ENCODE data around the gene PRAF2.

The PRAF2 gene

DNA sequence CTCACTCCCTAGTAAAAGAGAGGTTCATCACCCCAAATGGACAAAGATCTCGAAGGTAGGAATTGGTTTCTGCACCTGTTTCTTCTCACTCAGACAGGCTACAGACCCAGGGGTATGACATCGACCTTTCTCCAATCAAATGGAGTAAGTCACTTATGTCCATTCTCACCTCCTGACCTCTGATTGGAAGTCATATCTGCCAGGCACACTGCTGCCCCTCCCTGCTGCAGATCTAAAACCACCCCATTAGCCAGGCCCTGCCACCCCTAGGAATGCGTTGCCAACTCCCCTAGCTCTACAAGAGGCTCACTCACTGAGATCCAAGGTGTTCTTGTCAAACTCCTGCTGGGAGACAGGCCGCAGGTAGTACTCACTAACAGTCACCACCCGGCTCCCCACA is 42.9 kb upstream of the PRAF2 start:
- TF ChIP-seq, protein P1, sequence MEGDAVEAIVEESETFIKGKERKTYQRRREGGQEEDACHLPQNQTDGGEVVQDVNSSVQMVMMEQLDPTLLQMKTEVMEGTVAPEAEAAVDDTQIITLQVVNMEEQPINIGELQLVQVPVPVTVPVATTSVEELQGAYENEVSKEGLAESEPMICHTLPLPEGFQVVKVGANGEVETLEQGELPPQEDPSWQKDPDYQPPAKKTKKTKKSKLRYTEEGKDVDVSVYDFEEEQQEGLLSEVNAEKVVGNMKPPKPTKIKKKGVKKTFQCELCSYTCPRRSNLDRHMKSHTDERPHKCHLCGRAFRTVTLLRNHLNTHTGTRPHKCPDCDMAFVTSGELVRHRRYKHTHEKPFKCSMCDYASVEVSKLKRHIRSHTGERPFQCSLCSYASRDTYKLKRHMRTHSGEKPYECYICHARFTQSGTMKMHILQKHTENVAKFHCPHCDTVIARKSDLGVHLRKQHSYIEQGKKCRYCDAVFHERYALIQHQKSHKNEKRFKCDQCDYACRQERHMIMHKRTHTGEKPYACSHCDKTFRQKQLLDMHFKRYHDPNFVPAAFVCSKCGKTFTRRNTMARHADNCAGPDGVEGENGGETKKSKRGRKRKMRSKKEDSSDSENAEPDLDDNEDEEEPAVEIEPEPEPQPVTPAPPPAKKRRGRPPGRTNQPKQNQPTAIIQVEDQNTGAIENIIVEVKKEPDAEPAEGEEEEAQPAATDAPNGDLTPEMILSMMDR (conservative IDR thresholded peaks at IDR 0.05; ENCODE audit: low read depth, low read length): no peak
- H3K27ac ChIP-seq: no peak overlapping the region
- no peaks in the 10 kb centered on the region for H3K79me2 ChIP-seq (ENCODE audit: insufficient read depth, low read depth)
- H3K27me3 ChIP-seq (ENCODE audit: insufficient read depth, low read depth): no peaks in the 10 kb centered on the region
- H4K20me1 ChIP-seq (ENCODE audit: insufficient read depth): no peaks in the 10 kb centered on the region
- no peaks in the 10 kb centered on the region for H3K4me1 ChIP-seq (ENCODE audit: low read depth, poor library complexity, severe bottlenecking)
- H2AFZ ChIP-seq (ENCODE audit: low read depth): no peak overlapping the region
- no peak overlapping the region for H3K4me3 ChIP-seq (IDR thresholded peaks at IDR 0.05; ENCODE audit: insufficient read depth, low read depth, low read length)
- H3K4me2 ChIP-seq: no peak overlapping the region
- H3K9ac ChIP-seq: no peak overlapping the region
- H3K36me3 ChIP-seq (ENCODE audit: insufficient read depth): no peaks in the 10 kb centered on the region

DNA sequence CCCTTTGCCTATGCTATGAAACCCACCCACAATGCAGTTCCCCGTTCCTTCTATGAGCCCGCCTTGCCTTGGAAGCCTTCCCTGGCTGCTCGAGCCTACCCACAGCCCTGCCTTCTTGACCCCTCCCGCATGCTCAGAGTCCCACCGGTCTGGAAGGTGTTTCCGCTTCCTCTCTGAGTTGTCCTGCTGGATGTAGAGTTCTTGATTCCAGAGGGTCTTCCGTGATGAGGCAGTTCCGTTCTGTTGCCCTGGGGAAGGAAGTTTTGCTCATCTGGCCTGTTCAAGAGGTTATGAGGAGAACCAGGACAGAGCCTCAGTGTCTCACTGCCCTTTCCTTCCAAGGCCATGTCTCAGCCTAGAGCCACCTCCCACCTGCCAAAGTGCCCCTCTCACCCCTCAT is 42.3 kb upstream of the PRAF2 start:
- Histone ChIP-seq H3K27me3 (ENCODE audit: insufficient read depth, low read depth) (no peaks in the 10 kb centered on the region), H3K4me2 (no peak overlapping the region), H3K9ac (no peak overlapping the region), H3K4me3 (IDR thresholded peaks at IDR 0.05; ENCODE audit: insufficient read depth, low read depth, low read length) (no peak overlapping the region), H3K79me2 (ENCODE audit: insufficient read depth, low read depth) (no peaks in the 10 kb centered on the region), H2AFZ (ENCODE audit: low read depth) (no peak overlapping the region), H4K20me1 (ENCODE audit: insufficient read depth) (no peaks in the 10 kb centered on the region), H3K4me1 (ENCODE audit: low read depth, poor library complexity, severe bottlenecking) (no peaks in the 10 kb centered on the region), H3K36me3 (ENCODE audit: insufficient read depth) (no peaks in the 10 kb centered on the region), H3K27ac (no peak overlapping the region)
- TF ChIP-seq, protein P1 (conservative IDR thresholded peaks at IDR 0.05; ENCODE audit: low read depth, low read length): no peak

DNA sequence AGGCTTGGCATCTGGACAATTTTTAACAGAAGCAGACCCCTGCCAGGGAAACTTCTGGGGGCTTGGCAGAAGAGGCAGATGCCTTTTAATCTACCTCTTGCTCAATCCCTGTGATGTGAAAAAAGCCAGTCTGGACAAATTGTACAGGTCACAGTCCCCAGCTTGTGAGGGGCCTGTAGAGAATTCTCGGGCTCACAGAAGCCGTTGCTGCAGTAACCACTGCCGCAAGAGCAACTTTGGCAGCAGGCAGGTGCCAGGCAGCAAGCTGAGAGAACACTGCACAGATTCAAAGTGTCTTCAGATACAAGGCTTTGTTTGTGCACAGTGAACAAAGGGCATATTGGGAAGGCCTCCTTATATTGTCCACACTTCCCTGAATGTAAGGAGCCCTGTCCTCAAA is 38.0 kb upstream of the PRAF2 start:
- TF ChIP-seq, protein P1 (conservative IDR thresholded peaks at IDR 0.05; ENCODE audit: low read depth, low read length): no peak

DNA sequence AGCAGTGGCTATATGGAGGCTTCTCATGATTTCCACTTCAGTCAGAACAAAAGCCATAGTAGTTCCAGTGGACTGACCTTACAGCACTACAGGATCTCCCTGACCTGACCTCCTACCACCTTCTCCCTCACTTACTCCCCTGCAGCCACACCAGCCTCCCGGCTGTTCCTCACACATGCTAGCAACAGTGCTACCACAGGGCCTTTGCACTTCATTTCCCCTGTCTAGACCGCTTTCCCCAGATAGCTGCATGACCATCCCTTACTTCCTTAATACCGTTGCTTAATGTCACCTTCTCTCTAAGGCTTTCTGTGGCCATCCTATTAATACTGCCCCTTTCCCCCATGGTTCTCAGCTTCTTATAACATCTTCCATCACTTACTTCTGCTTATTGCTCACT is 36.6 kb upstream of the PRAF2 start:
- Histone ChIP-seq H3K4me3 (IDR thresholded peaks at IDR 0.05; ENCODE audit: insufficient read depth, low read depth, low read length) (no peak overlapping the region), H3K9ac (no peak overlapping the region), H3K27me3 (ENCODE audit: insufficient read depth, low read depth) (no peaks in the 10 kb centered on the region), H3K27ac (no peak overlapping the region), H4K20me1 (ENCODE audit: insufficient read depth) (no peaks in the 10 kb centered on the region), H2AFZ (ENCODE audit: low read depth) (no peak overlapping the region), H3K79me2 (ENCODE audit: insufficient read depth, low read depth) (no peaks in the 10 kb centered on the region), H3K4me2 (no peak overlapping the region), H3K36me3 (ENCODE audit: insufficient read depth) (no peaks in the 10 kb centered on the region), H3K4me1 (ENCODE audit: low read depth, poor library complexity, severe bottlenecking) (no peaks in the 10 kb centered on the region)
- TF ChIP-seq, protein P1 (conservative IDR thresholded peaks at IDR 0.05; ENCODE audit: low read depth, low read length): no peak

More for the DNA sequence above, 38.0 kb upstream of the PRAF2 start:
- H3K4me3 ChIP-seq (IDR thresholded peaks at IDR 0.05; ENCODE audit: insufficient read depth, low read depth, low read length): no peak overlapping the region
- H3K79me2 ChIP-seq (ENCODE audit: insufficient read depth, low read depth): no peaks in the 10 kb centered on the region
- no peaks in the 10 kb centered on the region for H3K27me3 ChIP-seq (ENCODE audit: insufficient read depth, low read depth)
- H4K20me1 ChIP-seq (ENCODE audit: insufficient read depth): no peaks in the 10 kb centered on the region
- no peaks in the 10 kb centered on the region for H3K36me3 ChIP-seq (ENCODE audit: insufficient read depth)
- no peak overlapping the region for H2AFZ ChIP-seq (ENCODE audit: low read depth)
- H3K27ac ChIP-seq: no peak overlapping the region
- no peaks in the 10 kb centered on the region for H3K4me1 ChIP-seq (ENCODE audit: low read depth, poor library complexity, severe bottlenecking)
- no peak overlapping the region for H3K4me2 ChIP-seq
- H3K9ac ChIP-seq: no peak overlapping the region
